MCF 10A (cell line): ENCODE results near the gene PRTG. TPM values are rescaled to one million over a fixed set of nuclear protein-coding genes. Genes with fewer than 3 reads are reported as not detected.

Experiments used
- BruUV-seq: library from RNA; stranded (reverse); fragments of 400-500 nt; replicated peaks from 2 replicates; lab custom pipeline; 2021; lab: Mats Ljungman, UMichigan
- CTCF ChIA-PET: fragments of 300-600 bp; sonication (Branson Sonifier 250); formaldehyde crosslinking; extraction: SDS; loops from one replicate; lab custom pipeline; 2021; ENCODE audit warnings: antibody characterized with exemption, inconsistent platforms; lab: Yijun Ruan, JAX
- POLR2A ChIA-PET: fragments of 300-600, 350-650 bp; sonication (Branson Sonifier 250); formaldehyde crosslinking; extraction: SDS; loops from one replicate; lab custom pipeline; 2020; ENCODE audit warnings: antibody characterized with exemption, inconsistent platforms; lab: Yijun Ruan, JAX
- DNase-seq: peaks from one replicate; pipeline ENCODE4 v3.0.0-alpha.2; 2018; ENCODE audit not compliant: unreplicated experiment
- H3K27ac Mint-ChIP-seq: one replicate; pipeline ENCODE4 v1.8.0; 2022; ENCODE audit warnings: mild to moderate bottlenecking, low read depth, mixed read lengths; ENCODE audit not compliant: unreplicated experiment
- H3K27me3 Mint-ChIP-seq: one replicate; pipeline ENCODE4 v1.8.0; 2022; ENCODE audit warnings: mixed read lengths; ENCODE audit not compliant: insufficient read depth, unreplicated experiment
- H3K36me3 Mint-ChIP-seq: one replicate; pipeline ENCODE4 v1.8.0; 2022; ENCODE audit warnings: mild to moderate bottlenecking, moderate library complexity, mixed read lengths; ENCODE audit not compliant: insufficient read depth, unreplicated experiment
- H3K4me1 Mint-ChIP-seq: one replicate; pipeline ENCODE4 v1.8.0; 2022; ENCODE audit warnings: mixed read lengths; ENCODE audit not compliant: insufficient read depth, unreplicated experiment
- H3K4me3 Mint-ChIP-seq: one replicate; pipeline ENCODE4 v1.8.0; 2022; ENCODE audit warnings: mild to moderate bottlenecking, moderate library complexity, mixed read lengths; ENCODE audit not compliant: unreplicated experiment
- H3K9me3 Mint-ChIP-seq: one replicate; pipeline ENCODE4 v1.8.0; 2022; ENCODE audit warnings: mixed read lengths; ENCODE audit not compliant: unreplicated experiment
- intact Hi-C: fragments of 100-400 bp; cut with micrococcal nuclease; formaldehyde crosslinking; loops from 2 replicates; pipeline ENCODE4 v1.14.1; 2022
- total RNA-seq: library from RNA; stranded (reverse); gene quantifications from 2 replicates; pipeline ENCODE4 v1.2.3, GENCODE V29; 2022
- TF ChIP-seq, protein P1 (sequence below): fragments of 200-600 bp; IDR thresholded peaks from one replicate; pipeline ENCODE4 v1.8.0; 2022; ENCODE audit warnings: antibody characterized with exemption, mild to moderate bottlenecking; ENCODE audit not compliant: unreplicated experiment

Gene PRTG
- total RNA-seq, 1 experiment from 2014 or later = 3.5 TPM

DNA sequence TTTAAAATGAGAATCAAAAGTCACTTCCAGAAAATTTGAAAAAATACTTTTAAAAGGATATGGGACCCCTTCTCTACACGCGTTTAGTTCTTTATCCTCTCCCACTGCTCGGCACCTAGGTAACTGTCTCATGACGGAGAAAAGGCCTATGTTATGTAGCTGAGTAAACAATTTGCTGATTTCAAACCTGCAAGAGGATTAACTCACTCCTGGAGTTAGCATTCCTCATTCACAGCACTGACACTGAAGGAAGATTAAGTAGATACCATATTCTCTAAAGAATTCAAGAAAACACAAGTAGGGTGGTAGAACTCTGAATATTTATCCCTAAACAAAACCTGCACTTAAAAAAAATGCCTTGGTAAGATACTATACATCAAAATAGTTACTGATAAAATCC, 124.6 kb downstream of the PRTG start:
- H3K4me3 Mint-ChIP-seq = no peak overlapping the region
- no peaks in the 10 kb centered on the region for H3K9me3 Mint-ChIP-seq
- intact Hi-C loops = no loop called here
- no peak overlapping the region for H3K27ac Mint-ChIP-seq
- no TSS peak for BruUV-seq
- no peak for DNase-seq
- no peaks in the 10 kb centered on the region for H3K27me3 Mint-ChIP-seq
- H3K4me1 Mint-ChIP-seq = no peaks in the 10 kb centered on the region
- POLR2A ChIA-PET = interaction anchor here (0.6 kb wide), 1 partner anchor 24 kb away, joined by 4 read pairs; no protein-coding TSS in a partner anchor
- H3K36me3 Mint-ChIP-seq = no peaks in the 10 kb centered on the region
- TF ChIP-seq, protein P1, sequence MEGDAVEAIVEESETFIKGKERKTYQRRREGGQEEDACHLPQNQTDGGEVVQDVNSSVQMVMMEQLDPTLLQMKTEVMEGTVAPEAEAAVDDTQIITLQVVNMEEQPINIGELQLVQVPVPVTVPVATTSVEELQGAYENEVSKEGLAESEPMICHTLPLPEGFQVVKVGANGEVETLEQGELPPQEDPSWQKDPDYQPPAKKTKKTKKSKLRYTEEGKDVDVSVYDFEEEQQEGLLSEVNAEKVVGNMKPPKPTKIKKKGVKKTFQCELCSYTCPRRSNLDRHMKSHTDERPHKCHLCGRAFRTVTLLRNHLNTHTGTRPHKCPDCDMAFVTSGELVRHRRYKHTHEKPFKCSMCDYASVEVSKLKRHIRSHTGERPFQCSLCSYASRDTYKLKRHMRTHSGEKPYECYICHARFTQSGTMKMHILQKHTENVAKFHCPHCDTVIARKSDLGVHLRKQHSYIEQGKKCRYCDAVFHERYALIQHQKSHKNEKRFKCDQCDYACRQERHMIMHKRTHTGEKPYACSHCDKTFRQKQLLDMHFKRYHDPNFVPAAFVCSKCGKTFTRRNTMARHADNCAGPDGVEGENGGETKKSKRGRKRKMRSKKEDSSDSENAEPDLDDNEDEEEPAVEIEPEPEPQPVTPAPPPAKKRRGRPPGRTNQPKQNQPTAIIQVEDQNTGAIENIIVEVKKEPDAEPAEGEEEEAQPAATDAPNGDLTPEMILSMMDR = no peak
- CTCF ChIA-PET = interaction anchor here (0.6 to 1.0 kb wide), 3 partner anchors 8 to 92 kb away, joined by 4 read pairs; no protein-coding TSS in a partner anchor

DNA sequence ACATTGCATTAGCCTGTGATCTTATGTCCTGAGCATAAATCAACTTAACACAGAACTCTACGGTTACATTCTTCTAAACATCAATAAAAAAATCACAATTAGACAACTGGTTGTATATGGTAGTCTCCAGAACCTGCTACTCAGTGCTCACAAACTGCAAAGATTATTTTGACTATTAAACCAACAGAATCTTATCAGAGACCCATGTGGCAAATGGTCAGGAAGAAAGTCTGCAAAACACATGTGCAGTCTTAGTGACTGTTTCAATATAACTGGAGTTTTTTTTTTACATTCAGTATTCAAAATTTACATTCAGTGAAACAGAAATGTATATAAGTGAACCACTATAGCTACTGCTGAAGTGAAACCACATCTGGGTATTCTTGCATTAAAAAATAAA, 127.5 kb downstream of the PRTG start:
- H3K36me3 Mint-ChIP-seq = no peaks in the 10 kb centered on the region
- TF ChIP-seq, protein P1 = no peak
- no TSS peak for BruUV-seq
- CTCF ChIA-PET = interaction anchor here (0.6 kb wide), 1 partner anchor 397 kb away, joined by 4 read pairs; no protein-coding TSS in a partner anchor
- intact Hi-C loops = no loop called here
- no peaks in the 10 kb centered on the region for H3K9me3 Mint-ChIP-seq
- no peaks in the 10 kb centered on the region for H3K4me1 Mint-ChIP-seq
- no peak overlapping the region for H3K27ac Mint-ChIP-seq
- DNase-seq = no peak
- POLR2A ChIA-PET = no interaction called here
- H3K4me3 Mint-ChIP-seq = no peak overlapping the region
- H3K27me3 Mint-ChIP-seq = no peaks in the 10 kb centered on the region

DNA sequence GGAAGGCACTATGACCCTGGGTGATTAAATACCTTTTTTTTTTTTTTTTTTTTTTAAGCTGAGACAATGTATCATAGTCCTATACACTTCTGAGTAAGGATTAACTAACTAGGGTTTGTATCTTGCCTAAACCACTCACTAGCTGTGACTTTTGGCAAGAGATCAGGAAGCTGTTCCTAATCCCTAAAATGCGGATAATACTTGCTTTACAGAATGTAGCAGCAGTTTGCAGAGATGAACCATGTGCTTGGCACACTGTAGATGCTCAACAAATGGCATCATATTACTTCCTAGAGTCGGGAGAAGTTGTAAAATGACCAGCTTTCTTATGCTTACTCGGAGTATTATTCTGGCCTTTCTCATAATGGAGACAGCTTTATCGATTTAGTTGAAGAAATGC, 129.2 kb downstream of the PRTG start:
- Mint-ChIP-seq H3K36me3 (no peaks in the 10 kb centered on the region), H3K4me1 (no peaks in the 10 kb centered on the region), H3K4me3 (no peak overlapping the region), H3K27ac (no peak overlapping the region), H3K27me3 (no peaks in the 10 kb centered on the region), H3K9me3 (no peaks in the 10 kb centered on the region)
- TF ChIP-seq, protein P1 = no peak
- intact Hi-C loops = no loop called here
- CTCF ChIA-PET = interaction anchor here (0.6 to 0.8 kb wide), 3 partner anchors 31 to 168 kb away, joined by 3 to 4 read pairs (median 4); no protein-coding TSS in a partner anchor
- POLR2A ChIA-PET = interaction anchor here (0.6 to 1.5 kb wide), 4 partner anchors 12 to 229 kb away, joined by 3 to 4 read pairs (median 4); no protein-coding TSS in a partner anchor
- no peak for DNase-seq
- no TSS peak for BruUV-seq

DNA sequence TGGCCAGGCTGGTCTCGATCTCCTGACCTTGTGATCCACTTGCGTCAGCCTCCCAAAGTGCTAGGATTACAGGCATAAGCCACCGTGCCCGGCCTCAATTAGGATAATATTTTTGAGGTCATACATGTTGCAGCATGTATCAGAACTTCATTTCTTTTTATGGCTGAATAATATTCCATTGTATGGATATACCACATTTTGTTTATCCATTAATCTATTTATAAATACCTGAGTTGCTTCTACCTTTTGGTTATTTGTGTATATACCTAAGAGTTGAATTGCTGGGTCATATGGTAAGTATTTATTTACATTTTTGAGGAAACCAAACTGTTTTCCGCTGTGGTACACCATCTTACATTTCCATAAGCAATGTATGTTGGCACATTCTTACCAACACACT, 136.7 kb downstream of the PRTG start:
- ChIA-PET POLR2A (no interaction called here), CTCF (interaction anchor here (0.6 kb wide), 2 partner anchors 167 to 225 kb away, joined by 3 to 4 read pairs; no protein-coding TSS in a partner anchor)
- no peak overlapping the region for H3K27ac Mint-ChIP-seq
- H3K4me1 Mint-ChIP-seq = no peaks in the 10 kb centered on the region
- H3K27me3 Mint-ChIP-seq = no peaks in the 10 kb centered on the region
- no peaks in the 10 kb centered on the region for H3K36me3 Mint-ChIP-seq
- peaks cover 7% of the 10 kb centered on the region for H3K9me3 Mint-ChIP-seq
- no TSS peak for BruUV-seq
- TF ChIP-seq, protein P1 = no peak
- no peak for DNase-seq
- intact Hi-C loops = no loop called here
- no peak overlapping the region for H3K4me3 Mint-ChIP-seq
